DND-41 (cell line): ENCODE measurements around the gene LRG1.

Source experiments
- EZH2 ChIP-seq: IDR thresholded peaks from 3 replicates; pipeline ENCODE4 v1.6.1; 2012; ENCODE audit warnings: borderline replicate concordance, low read depth, mild to moderate bottlenecking, moderate library complexity, low read length, inconsistent platforms; ENCODE audit not compliant: severe bottlenecking
- TF ChIP-seq, protein P1 (sequence below): IDR thresholded peaks from 2 replicates; pipeline ENCODE4 v1.5.1; 2012; ENCODE audit warnings: borderline replicate concordance, low read length, moderate library complexity, mild to moderate bottlenecking; ENCODE audit not compliant: poor library complexity, severe bottlenecking; ENCODE audit errors: extremely low read depth

DNA sequence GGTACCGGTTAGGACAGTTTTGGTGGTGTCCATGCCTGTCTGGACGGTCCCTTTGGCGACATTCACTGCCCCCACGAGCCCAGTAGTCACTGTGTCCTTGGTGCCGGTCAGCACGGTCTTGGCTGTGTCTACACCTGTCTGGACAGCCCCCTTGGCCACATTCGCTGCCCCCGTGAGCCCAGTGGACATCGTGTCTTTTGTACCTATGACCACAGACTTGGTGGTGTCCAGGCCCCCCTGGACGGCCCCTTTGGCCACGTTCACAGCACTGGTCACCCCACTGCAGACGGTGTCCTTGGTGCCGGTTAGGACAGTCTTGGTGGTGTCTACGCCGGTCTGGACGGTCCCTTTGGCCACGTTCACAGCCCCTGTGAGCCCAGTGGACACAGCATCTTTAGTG lies 27.8 kb downstream of the LRG1 start:
- TF ChIP-seq, protein P1, sequence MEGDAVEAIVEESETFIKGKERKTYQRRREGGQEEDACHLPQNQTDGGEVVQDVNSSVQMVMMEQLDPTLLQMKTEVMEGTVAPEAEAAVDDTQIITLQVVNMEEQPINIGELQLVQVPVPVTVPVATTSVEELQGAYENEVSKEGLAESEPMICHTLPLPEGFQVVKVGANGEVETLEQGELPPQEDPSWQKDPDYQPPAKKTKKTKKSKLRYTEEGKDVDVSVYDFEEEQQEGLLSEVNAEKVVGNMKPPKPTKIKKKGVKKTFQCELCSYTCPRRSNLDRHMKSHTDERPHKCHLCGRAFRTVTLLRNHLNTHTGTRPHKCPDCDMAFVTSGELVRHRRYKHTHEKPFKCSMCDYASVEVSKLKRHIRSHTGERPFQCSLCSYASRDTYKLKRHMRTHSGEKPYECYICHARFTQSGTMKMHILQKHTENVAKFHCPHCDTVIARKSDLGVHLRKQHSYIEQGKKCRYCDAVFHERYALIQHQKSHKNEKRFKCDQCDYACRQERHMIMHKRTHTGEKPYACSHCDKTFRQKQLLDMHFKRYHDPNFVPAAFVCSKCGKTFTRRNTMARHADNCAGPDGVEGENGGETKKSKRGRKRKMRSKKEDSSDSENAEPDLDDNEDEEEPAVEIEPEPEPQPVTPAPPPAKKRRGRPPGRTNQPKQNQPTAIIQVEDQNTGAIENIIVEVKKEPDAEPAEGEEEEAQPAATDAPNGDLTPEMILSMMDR, result no peak
- TF ChIP-seq EZH2, result no peak
